ENCODE measurements around the gene ADAMTSL4. TPM values are rescaled to one million over a fixed set of nuclear protein-coding genes. Genes with fewer than 3 reads are reported as not detected.

ADAMTSL4 gene
- total RNA-seq, 1 donor from 2014 or later: 1.8 TPM

Other genes with a start within 250 kb of the ADAMTSL4 start
- 96.4 and 97.9 TPM in 2 replicates for gene PRPF3, start 227.9 kb upstream of the ADAMTSL4 start, total RNA-seq
- gene RPRD2, start 185.3 kb upstream of the ADAMTSL4 start, total RNA-seq: 23.7 and 24.6 TPM in 2 replicates
- gene TARS2, start 62.0 kb upstream of the ADAMTSL4 start, total RNA-seq: 68.8 and 77.4 TPM in 2 replicates
- gene ECM1, start 41.3 kb upstream of the ADAMTSL4 start, total RNA-seq: 1.5 and 2.4 TPM in 2 replicates
- gene FALEC, start 33.7 kb upstream of the ADAMTSL4 start, total RNA-seq: not detected in 2 replicates
- gene MCL1, start 30.2 kb downstream of the ADAMTSL4 start, total RNA-seq: 278 and 280 TPM in 2 replicates
- gene ENSA, start 80.2 kb downstream of the ADAMTSL4 start, total RNA-seq: 244 and 248 TPM in 2 replicates
- 19.6 and 19.8 TPM in 2 replicates for gene GOLPH3L, start 147.7 kb downstream of the ADAMTSL4 start, total RNA-seq
- not detected in 2 replicates for gene HORMAD1, start 171.5 kb downstream of the ADAMTSL4 start, total RNA-seq
- 26.9 and 28.3 TPM in 2 replicates for gene CTSS, start 216.4 kb downstream of the ADAMTSL4 start, total RNA-seq